Small intestine (tissue), 7 donors: ENCODE measurements around the gene KLF6. TPM values are rescaled to one million over a fixed set of nuclear protein-coding genes. Genes with fewer than 3 reads are reported as not detected.

Source experiments
- DNase-seq, 2 donors: peaks; one replicate each; pipeline versions ENCODE4 v3.0.0 to v3.0.0-alpha.2; 2013
- FAIRE-seq: peaks from 2 replicates; lab custom pipeline; 2012; peaks lifted over from hg19 to GRCh38; lab: Jason Lieb, UNC
- H3K27ac ChIP-seq, 3 donors: one replicate each; pipeline ENCODE4 v1.5.1; 2013; ENCODE audit warnings: low read length in 2 of 3, mild to moderate bottlenecking in 2 of 3, control low read depth in 1 of 3, inconsistent platforms in 1 of 3, low read depth in 1 of 3, moderate library complexity in 1 of 3
- H3K27me3 ChIP-seq, 3 donors: one replicate each; pipeline ENCODE4 v1.6.1; 2013; ENCODE audit warnings: low read length in 3 of 3, inconsistent platforms in 1 of 3; ENCODE audit not compliant: control insufficient read depth in 3 of 3, insufficient read depth in 3 of 3
- H3K36me3 ChIP-seq, 3 donors: one replicate each; pipeline ENCODE4 v1.6.1; 2013; ENCODE audit warnings: low read length in 3 of 3, inconsistent platforms in 1 of 3, low read depth in 1 of 3, mild to moderate bottlenecking in 1 of 3, moderate library complexity in 1 of 3; ENCODE audit not compliant: control insufficient read depth in 3 of 3, insufficient read depth in 2 of 3
- H3K4me1 ChIP-seq, 3 donors: one replicate each; pipeline ENCODE4 v1.6.1; 2013; ENCODE audit warnings: low read length in 2 of 3, inconsistent platforms in 1 of 3, low read depth in 1 of 3, mild to moderate bottlenecking in 1 of 3, moderate library complexity in 1 of 3; ENCODE audit not compliant: control insufficient read depth in 3 of 3, insufficient read depth in 2 of 3
- H3K4me3 ChIP-seq, 3 donors: one replicate each; pipeline ENCODE4 v1.5.1; 2013; ENCODE audit warnings: low read length in 3 of 3, control low read depth in 1 of 3, inconsistent platforms in 1 of 3, low read depth in 1 of 3, mild to moderate bottlenecking in 1 of 3, moderate library complexity in 1 of 3
- H3K9me3 ChIP-seq, 2 donors: one replicate each; pipeline ENCODE4 v1.6.1; 2013; ENCODE audit warnings: low read depth in 1 of 2, low read length in 1 of 2; ENCODE audit not compliant: control insufficient read depth in 2 of 2, insufficient read depth in 1 of 2
- WGBS, 3 donors: extraction: QIAGEN DNeasy Blood & Tissue Kit; methylation state at CpG; one replicate each; pipeline ENCODE4 v1.1.7; 2013; 5-methylcytosine and 5-hydroxymethylcytosine counted together
- polyA plus RNA-seq, 4 donors: library from polyadenylated mRNA; stranded (reverse) in 3 of 4; unstranded in 1 of 4; fragments of 200-250 nt in 3 of 4; fragments of 120-200 nt in 1 of 4; gene quantifications; one replicate each; pipeline versions ENCODE4 v1.2.1 to v1.2.3, GENCODE V29; 2013
- donor health status: healthy with polysubstance abuse.
- donor health status: control.
- donor health status: control.
- donor health status: Bipolar disorder and iron deficiency.
- donor health status: healthy.

Gene KLF6
- polyA plus RNA-seq, 4 donors, result 47.3 to 97.7 (median 72.1) TPM

- H3K36me3 ChIP-seq, result no peaks in the 10 kb centered on the region
- no peaks in the 10 kb centered on the region for H3K27me3 ChIP-seq
- peaks cover 9 to 29% (median 12%) of the 10 kb centered on the region in 3 donors for H3K4me1 ChIP-seq
- 78 to 85% (median 79%) methylated on average over 8 of the region's 8 CpGs for WGBS, 3 donors
- DNase-seq, result no peak
- H3K4me3 ChIP-seq, result no peak overlapping the region
- H3K27ac ChIP-seq, result peak overlapping the region in 1 of 3 donors; percentile 11
- FAIRE-seq, result no peak
- H3K9me3 ChIP-seq, result no peaks in the 10 kb centered on the region
These were observed 17.7 kb upstream of the KLF6 start for GRCh38 chr10:3802526-3803265.

- Histone ChIP-seq H3K9me3 (no peaks in the 10 kb centered on the region), H3K27ac (no peak overlapping the region), H3K4me1 (peaks cover 0 to 19% (median 4%) of the 10 kb centered on the region in 3 donors), H3K4me3 (no peak overlapping the region), H3K27me3 (no peaks in the 10 kb centered on the region), H3K36me3 (no peaks in the 10 kb centered on the region)
- WGBS, 3 donors, result 89 to 97% (median 97%) methylated on average over 11 of the region's 11 CpGs
- DNase-seq (no peak), FAIRE-seq (no peak)
These were observed 16.7 kb upstream of the KLF6 start for GRCh38 chr10:3801558-3802192.

- Histone ChIP-seq H3K27me3 (no peaks in the 10 kb centered on the region), H3K4me1 (peaks cover 0 to 8% (median 0%) of the 10 kb centered on the region in 3 donors), H3K36me3 (no peaks in the 10 kb centered on the region), H3K4me3 (no peak overlapping the region), H3K27ac (no peak overlapping the region), H3K9me3 (no peaks in the 10 kb centered on the region)
- FAIRE-seq (no peak), DNase-seq (no peak)
- 86 to 95% (median 88%) methylated on average over 5 of the region's 5 CpGs for WGBS, 3 donors
These were observed 15.6 kb upstream of the KLF6 start for GRCh38 chr10:3800586-3800985.

GRCh38 chr10:3797750-3798149 is 12.7 kb upstream of the KLF6 start:
- 31 to 92% (median 87%) methylated on average over 1 of the region's 1 CpG for WGBS, 3 donors
- FAIRE-seq, result no peak
- DNase-seq, result no peak

GRCh38 chr10:3793553-3793952 is 8.5 kb upstream of the KLF6 start:
- peaks cover 0 to 20% of the 10 kb centered on the region in 2 donors for H3K9me3 ChIP-seq
- H3K36me3 ChIP-seq, result no peaks in the 10 kb centered on the region
- 96 to 99% (median 96%) methylated on average over 3 of the region's 3 CpGs for WGBS, 3 donors
- H3K4me1 ChIP-seq, result no peaks in the 10 kb centered on the region
- H3K27me3 ChIP-seq, result no peaks in the 10 kb centered on the region
- DNase-seq, result no peak
- no peak overlapping the region for H3K27ac ChIP-seq
- no peak overlapping the region for H3K4me3 ChIP-seq
- no peak for FAIRE-seq

More at GRCh38 chr10:3797750-3798149, 12.7 kb upstream of the KLF6 start:
- no peaks in the 10 kb centered on the region for H3K36me3 ChIP-seq
- H3K4me3 ChIP-seq, result no peak overlapping the region
- H3K4me1 ChIP-seq, result no peaks in the 10 kb centered on the region
- no peak overlapping the region for H3K27ac ChIP-seq
- peaks cover 0 to 12% of the 10 kb centered on the region in 2 donors for H3K9me3 ChIP-seq
- no peaks in the 10 kb centered on the region for H3K27me3 ChIP-seq

- no peak for FAIRE-seq
- H3K27ac ChIP-seq, result no peak overlapping the region
- no peaks in the 10 kb centered on the region for H3K4me1 ChIP-seq
- no peaks in the 10 kb centered on the region for H3K36me3 ChIP-seq
- no peak for DNase-seq
- 57 to 67% (median 60%) methylated on average over 4 of the region's 4 CpGs for WGBS, 3 donors
- peaks cover 0 to 20% of the 10 kb centered on the region in 2 donors for H3K9me3 ChIP-seq
- no peaks in the 10 kb centered on the region for H3K27me3 ChIP-seq
- no peak overlapping the region for H3K4me3 ChIP-seq
These were observed 7.8 kb upstream of the KLF6 start for GRCh38 chr10:3792710-3793219.

GRCh38 chr10:3791974-3792633 is 7.1 kb upstream of the KLF6 start:
- Histone ChIP-seq H3K9me3 (peaks cover 0 to 20% of the 10 kb centered on the region in 2 donors), H3K4me3 (no peak overlapping the region), H3K4me1 (no peaks in the 10 kb centered on the region), H3K36me3 (no peaks in the 10 kb centered on the region), H3K27ac (no peak overlapping the region), H3K27me3 (no peaks in the 10 kb centered on the region)
- DNase-seq (no peak), FAIRE-seq (no peak)
- 75 to 79% (median 77%) methylated on average over 3 of the region's 3 CpGs for WGBS, 3 donors

- Histone ChIP-seq H3K9me3 (peaks cover 0 to 20% of the 10 kb centered on the region in 2 donors), H3K4me1 (peaks cover 0 to 5% (median 0%) of the 10 kb centered on the region in 3 donors), H3K36me3 (no peaks in the 10 kb centered on the region), H3K4me3 (no peak overlapping the region), H3K27ac (no peak overlapping the region), H3K27me3 (no peaks in the 10 kb centered on the region)
- WGBS, 3 donors, result 94 to 98% (median 97%) methylated on average over 6 of the region's 6 CpGs
- FAIRE-seq (no peak), DNase-seq (no peak)
These were observed 5.8 kb upstream of the KLF6 start for GRCh38 chr10:3790858-3791257.
